GM21529 (cell line): ENCODE data around the gene GZMA.

Source experiments
- ATAC-seq: cut with Tn5 transposase; IDR thresholded peaks from one replicate; pipeline ENCODE4 v1.9.1; 2021; ENCODE audit not compliant: unreplicated experiment

The GZMA gene

GRCh38 chr5:55108661-55109060 lies 6.2 kb downstream of the GZMA start:
- no peak for ATAC-seq

- ATAC-seq: no peak
Observed at GRCh38 chr5:55110217-55110616, 7.8 kb downstream of the GZMA start.

- no peak for ATAC-seq
Observed at GRCh38 chr5:55113327-55113726, 10.9 kb downstream of the GZMA start.

GRCh38 chr5:55114061-55114460 lies 11.6 kb downstream of the GZMA start:
- ATAC-seq: no peak

- no peak for ATAC-seq
Observed at GRCh38 chr5:55123365-55123764, 20.9 kb downstream of the GZMA start.

GRCh38 chr5:55134053-55134722 lies 31.7 kb downstream of the GZMA start:
- ATAC-seq: no peak

- no peak for ATAC-seq
Observed at GRCh38 chr5:55136521-55136920, 34.1 kb downstream of the GZMA start.

GRCh38 chr5:55140908-55141665 lies 38.6 kb downstream of the GZMA start:
- ATAC-seq: no peak

- no peak for ATAC-seq
Observed at GRCh38 chr5:55141945-55142690, 39.7 kb downstream of the GZMA start.

- no peak for ATAC-seq
Observed at GRCh38 chr5:55143624-55144023, 41.2 kb downstream of the GZMA start.

- ATAC-seq: no peak
Observed at GRCh38 chr5:55146080-55146479, 43.6 kb downstream of the GZMA start.

GRCh38 chr5:55146543-55147151 lies 44.2 kb downstream of the GZMA start:
- ATAC-seq: peak; percentile 90

- ATAC-seq: no peak
Observed at GRCh38 chr5:55149308-55149795, 46.9 kb downstream of the GZMA start.

- ATAC-seq: no peak
Observed at GRCh38 chr5:55151923-55152842, 49.7 kb downstream of the GZMA start.

- no peak for ATAC-seq
Observed at GRCh38 chr5:55154873-55155272, 52.4 kb downstream of the GZMA start.
